Measurements from ENCODE around the gene PCED1B.

GRCh38 chr12:47110718-47111391 lies 31.4 kb downstream of the PCED1B start:
- no peak for TF ChIP-seq CTCF (IDR thresholded peaks at IDR 0.05)
- TF ChIP-seq POLR2AphosphoS5 (IDR thresholded peaks at IDR 0.05; ENCODE audit: insufficient read depth in 1 of 2, low read depth in 1 of 2) = no peak
- TF ChIP-seq POLR2A (IDR thresholded peaks at IDR 0.05) = no peak
